ENCODE measurements around the gene ACAP2.

DNA sequence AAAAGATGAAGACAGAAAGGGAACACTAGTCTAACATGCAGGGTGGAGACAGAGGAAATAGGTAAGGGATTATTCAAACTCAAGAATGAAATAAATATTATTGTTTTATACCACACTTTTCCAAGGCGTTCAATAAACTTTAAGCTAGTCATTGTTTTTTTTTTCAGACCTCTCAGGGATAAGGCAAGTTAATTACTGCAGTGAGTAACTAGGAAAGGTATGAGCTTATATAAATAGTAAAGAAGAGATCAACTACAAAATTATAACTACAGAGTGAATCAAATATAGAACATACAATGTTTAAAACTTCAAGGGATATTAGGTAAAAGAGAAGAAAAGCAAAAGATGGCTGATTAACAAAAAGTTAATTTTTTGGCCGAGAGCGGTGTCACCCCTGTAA, 140.4 kb downstream of the ACAP2 start:
- TF ChIP-seq EZH2phosphoT487 (IDR thresholded peaks at IDR 0.05; ENCODE audit: borderline replicate concordance, low read depth, low read length): no peak
- TF ChIP-seq, protein P1, sequence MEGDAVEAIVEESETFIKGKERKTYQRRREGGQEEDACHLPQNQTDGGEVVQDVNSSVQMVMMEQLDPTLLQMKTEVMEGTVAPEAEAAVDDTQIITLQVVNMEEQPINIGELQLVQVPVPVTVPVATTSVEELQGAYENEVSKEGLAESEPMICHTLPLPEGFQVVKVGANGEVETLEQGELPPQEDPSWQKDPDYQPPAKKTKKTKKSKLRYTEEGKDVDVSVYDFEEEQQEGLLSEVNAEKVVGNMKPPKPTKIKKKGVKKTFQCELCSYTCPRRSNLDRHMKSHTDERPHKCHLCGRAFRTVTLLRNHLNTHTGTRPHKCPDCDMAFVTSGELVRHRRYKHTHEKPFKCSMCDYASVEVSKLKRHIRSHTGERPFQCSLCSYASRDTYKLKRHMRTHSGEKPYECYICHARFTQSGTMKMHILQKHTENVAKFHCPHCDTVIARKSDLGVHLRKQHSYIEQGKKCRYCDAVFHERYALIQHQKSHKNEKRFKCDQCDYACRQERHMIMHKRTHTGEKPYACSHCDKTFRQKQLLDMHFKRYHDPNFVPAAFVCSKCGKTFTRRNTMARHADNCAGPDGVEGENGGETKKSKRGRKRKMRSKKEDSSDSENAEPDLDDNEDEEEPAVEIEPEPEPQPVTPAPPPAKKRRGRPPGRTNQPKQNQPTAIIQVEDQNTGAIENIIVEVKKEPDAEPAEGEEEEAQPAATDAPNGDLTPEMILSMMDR (conservative IDR thresholded peaks at IDR 0.05; ENCODE audit: low read length): no peak

All from OCI-LY7 (cell line).